CD4-positive, alpha-beta T cell treated with Interleukin-10 for 1 hour (primary cell): ENCODE results near the gene OR10D3.
A peak's percentile ranks its signal among the peaks of the same experiment; 100 is the strongest.
"Not testable (repeated sequence)": the region's sequence is repeated elsewhere in the genome, so short reads cannot be mapped to it uniquely, and the experiment has no call there.

Experiments used
- DNase-seq: peaks from one replicate; pipeline ENCODE4 v3.0.0-alpha.2; 2020

OR10D3 gene

GRCh38 chr11:124195189-124195734 lies 12.1 kb downstream of the OR10D3 start:
- peak; percentile 33 for DNase-seq

- DNase-seq, result no peak
Observed at GRCh38 chr11:124197999-124198398, 14.9 kb downstream of the OR10D3 start.

DNA sequence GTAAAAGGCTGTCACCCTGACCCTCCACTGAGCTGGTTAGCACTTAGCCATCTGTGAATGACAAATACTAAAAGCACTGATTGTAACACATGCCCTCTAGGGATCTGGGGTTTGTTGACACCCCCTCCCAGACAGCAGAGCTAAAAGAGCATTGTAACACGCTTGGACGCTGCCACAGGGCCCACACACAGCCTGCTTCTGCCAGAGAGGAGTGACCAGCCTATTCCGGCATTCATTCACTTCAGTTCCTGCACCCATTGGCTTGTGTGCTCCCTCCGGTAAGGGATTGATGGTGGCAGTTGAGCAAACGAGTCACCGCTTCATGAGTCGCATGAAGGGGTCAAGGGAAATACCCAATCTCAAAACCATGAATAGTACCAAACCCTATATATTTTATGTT lies 15.8 kb downstream of the OR10D3 start:
- no peak for DNase-seq

- DNase-seq, result no peak
Observed at GRCh38 chr11:124199702-124200101, 16.6 kb downstream of the OR10D3 start.

DNA sequence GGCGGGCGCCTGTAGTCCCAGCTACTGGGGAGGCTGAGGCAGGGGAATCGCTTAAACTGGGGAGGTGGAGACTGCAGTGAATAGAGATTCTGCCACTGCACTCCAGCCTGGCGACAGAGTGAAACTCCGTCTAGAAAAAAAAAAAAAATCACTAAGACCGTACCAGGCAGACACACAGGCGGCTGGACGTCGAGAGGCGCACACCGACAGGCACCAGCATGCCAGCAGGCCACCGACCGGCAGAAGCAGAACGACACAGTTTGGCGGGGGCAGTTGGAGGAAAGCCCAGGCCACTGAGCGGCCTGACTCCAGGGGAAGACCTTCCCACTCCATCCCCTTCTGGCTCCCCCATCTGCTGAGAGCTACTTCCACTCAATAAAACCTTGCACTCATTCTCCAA lies 17.5 kb downstream of the OR10D3 start:
- no peak for DNase-seq

DNA sequence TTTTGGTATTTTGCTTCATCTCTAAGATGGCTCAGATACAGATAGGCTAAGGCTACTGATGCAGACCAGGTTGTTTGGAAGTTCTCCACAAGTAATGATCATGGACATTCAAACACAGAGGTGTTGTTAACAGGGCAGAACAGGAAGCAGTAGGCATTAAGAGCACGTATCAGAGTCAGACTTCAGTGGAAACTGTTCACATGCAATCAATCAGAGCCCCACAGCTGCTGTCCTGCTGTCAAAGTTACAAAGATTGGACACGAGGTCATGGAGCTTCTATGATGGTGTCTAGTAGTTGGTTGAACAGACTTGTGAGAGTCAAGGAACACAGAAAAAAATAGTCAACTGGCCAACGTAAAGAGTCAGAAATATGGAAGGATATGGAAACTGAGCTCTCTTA lies 19.8 kb downstream of the OR10D3 start:
- no peak for DNase-seq

DNA sequence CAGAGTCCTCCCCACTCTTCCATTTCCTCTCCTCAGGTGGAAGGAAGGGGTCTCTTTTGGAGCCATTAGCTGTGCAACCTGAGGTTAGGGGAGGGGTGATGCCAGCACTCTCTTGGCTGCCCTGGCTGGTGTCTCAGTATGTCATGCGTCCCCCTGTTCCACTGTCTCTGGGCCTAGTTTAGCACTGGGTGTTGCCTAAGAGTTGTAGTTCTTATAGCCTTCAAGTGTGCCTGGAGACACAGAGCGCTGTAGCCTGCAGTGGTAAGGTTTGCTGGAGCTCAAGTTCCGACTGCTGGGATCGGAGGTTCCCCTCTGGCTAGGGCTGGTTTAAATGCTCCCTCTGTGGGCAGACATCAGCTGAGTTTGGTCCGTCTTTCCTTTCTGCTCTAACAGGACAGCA lies 20.9 kb downstream of the OR10D3 start:
- no peak for DNase-seq

GRCh38 chr11:124207102-124207792 lies 24.1 kb downstream of the OR10D3 start:
- no peak for DNase-seq

- no peak for DNase-seq
Observed at GRCh38 chr11:124209824-124210357, 26.7 kb downstream of the OR10D3 start.

- DNase-seq, result no peak
Observed at GRCh38 chr11:124210421-124210820, 27.3 kb downstream of the OR10D3 start.

DNA sequence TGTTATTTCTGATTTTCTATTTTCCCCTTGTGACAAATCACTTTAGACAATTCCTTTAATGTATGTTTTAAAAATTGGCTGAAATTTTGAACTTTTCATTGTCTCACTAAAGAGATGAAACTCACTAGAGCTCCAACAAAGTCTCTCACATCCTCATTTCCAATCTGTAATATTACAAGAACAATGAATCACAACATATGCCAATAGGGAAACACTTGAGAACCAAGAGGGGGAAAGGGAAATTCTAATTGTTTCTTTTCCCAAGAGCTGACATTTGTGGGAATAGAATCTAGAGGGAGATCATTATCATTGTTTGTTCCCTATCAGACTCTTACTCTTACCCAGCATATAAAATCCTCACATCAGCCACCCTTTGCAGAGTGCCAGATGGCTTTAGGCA lies 28.2 kb downstream of the OR10D3 start:
- no peak for DNase-seq

DNA sequence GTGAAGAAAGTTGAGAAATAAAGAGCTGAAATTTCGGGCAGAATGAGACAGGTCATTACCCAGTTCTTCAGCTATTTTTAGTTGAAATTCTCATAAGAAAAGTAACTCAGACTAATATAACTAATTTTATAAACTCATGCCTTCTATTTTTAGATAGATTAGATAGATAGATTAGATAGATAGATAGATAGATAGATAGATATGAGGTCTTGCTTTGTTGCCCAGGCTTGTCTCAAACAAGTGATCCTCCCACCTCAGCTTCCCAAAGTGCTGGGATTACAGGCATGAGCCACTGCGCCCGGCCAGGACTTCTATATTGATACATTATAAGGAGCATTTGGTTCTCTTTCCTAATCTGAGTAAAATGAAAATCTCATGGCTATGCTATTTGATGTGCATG lies 30.9 kb downstream of the OR10D3 start:
- DNase-seq, result no peak

GRCh38 chr11:124219126-124219525 lies 36.0 kb downstream of the OR10D3 start:
- DNase-seq, result no peak

- no peak for DNase-seq
Observed at GRCh38 chr11:124222407-124222806, 39.3 kb downstream of the OR10D3 start.

GRCh38 chr11:124224618-124225423 lies 41.7 kb downstream of the OR10D3 start:
- not testable (repeated sequence) for DNase-seq

- no peak for DNase-seq
Observed at GRCh38 chr11:124225471-124225870, 42.3 kb downstream of the OR10D3 start.

DNA sequence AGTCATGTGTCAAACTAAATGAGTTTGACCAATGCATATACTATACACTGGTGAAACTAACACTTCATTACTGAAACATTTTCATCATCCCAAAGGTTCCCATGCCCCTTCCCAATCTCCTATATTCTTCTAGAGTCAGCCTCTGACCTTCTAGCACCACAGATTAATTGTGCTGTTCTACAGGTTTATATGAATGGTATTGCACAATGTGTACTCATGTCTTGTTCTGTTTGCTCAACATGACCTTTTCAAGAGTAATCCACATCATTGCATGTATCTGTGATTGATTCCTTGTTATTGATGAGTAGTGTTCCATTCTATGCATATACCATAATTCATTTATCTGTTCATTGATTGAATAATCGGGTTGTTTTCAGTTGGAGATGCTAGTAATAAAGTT lies 50.2 kb downstream of the OR10D3 start:
- DNase-seq, result no peak
